Stimulated activated CD4-positive, alpha-beta T cell treated with anti-CD3 and anti-CD28 coated beads, Interleukin-12 subunit alpha, Interleukin-12 subunit beta, amount 100 ng/mL, for 4 hours (primary cell): ENCODE results near the gene AOPEP.

Experiments
- DNase-seq: peaks from one replicate; pipeline ENCODE4 v3.0.0-alpha.2; 2020

The AOPEP gene

GRCh38 chr9:95132366-95133324, 406.1 kb downstream of the AOPEP start:
- DNase-seq, result no peak

- no peak for DNase-seq
These were observed 406.8 kb downstream of the AOPEP start for GRCh38 chr9:95133325-95133705.

GRCh38 chr9:95134457-95134881, 408.0 kb downstream of the AOPEP start:
- DNase-seq, result no peak

- DNase-seq, result no peak
These were observed 409.3 kb downstream of the AOPEP start for GRCh38 chr9:95135756-95136155.
